Measurements from ENCODE around the gene C1orf159. TPM values are rescaled to one million over a fixed set of nuclear protein-coding genes. Genes with fewer than 3 reads are reported as not detected.
A peak's percentile ranks its signal among the peaks of the same experiment; 100 is the strongest.

C1orf159 gene
- total and polyA plus RNA-seq, 9 of the 15 experiments (the other 6 are each of a cell fraction or from before 2014, with no cell fraction given) = 0.28 to 54.9 (median 10.6) TPM

DNA sequence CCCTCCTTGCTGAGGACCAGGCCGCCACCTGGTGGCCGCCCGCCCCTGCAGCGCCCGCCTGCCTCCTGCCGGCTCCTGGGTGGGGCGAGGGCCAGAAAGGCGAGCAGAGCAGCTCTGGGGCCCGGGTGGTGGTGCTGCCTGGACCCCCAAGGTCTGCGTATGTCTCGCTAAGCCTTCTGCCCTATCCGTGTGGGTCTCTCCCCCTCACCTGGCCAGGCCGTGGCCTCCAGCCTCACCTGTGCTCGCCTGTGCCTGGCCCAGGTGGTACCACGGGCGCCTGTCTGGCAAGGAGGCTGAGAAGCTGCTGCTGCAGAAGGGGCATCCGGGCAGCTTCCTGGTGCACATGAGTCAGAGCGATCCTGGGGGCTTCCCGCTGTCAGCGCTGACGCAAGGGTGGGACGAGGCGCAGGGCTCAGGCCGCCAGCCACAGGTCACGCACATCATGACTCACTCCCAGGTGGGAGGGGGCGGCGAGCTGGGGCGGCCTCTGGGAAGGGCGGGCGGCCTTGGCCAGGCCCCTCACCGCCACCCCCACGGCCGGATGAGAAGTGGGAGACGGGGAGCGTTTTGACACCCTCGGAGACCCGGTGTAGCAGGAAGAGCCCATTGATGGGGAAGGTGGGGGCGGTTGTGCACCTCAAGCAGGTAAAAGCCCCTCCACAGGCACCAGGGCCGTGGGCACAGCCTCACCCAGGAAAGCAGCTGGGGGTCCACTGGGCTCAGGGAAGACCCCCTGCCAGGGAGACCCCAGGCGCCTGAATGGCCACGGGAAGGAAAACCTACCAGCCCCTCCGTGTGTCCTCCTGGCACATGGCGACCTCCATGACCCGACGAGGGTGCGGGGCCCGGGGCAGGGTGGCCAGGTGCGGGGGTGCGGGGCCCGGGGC is 51.7 kb downstream of the C1orf159 start (continued):
- TF ChIP-seq, protein P1, sequence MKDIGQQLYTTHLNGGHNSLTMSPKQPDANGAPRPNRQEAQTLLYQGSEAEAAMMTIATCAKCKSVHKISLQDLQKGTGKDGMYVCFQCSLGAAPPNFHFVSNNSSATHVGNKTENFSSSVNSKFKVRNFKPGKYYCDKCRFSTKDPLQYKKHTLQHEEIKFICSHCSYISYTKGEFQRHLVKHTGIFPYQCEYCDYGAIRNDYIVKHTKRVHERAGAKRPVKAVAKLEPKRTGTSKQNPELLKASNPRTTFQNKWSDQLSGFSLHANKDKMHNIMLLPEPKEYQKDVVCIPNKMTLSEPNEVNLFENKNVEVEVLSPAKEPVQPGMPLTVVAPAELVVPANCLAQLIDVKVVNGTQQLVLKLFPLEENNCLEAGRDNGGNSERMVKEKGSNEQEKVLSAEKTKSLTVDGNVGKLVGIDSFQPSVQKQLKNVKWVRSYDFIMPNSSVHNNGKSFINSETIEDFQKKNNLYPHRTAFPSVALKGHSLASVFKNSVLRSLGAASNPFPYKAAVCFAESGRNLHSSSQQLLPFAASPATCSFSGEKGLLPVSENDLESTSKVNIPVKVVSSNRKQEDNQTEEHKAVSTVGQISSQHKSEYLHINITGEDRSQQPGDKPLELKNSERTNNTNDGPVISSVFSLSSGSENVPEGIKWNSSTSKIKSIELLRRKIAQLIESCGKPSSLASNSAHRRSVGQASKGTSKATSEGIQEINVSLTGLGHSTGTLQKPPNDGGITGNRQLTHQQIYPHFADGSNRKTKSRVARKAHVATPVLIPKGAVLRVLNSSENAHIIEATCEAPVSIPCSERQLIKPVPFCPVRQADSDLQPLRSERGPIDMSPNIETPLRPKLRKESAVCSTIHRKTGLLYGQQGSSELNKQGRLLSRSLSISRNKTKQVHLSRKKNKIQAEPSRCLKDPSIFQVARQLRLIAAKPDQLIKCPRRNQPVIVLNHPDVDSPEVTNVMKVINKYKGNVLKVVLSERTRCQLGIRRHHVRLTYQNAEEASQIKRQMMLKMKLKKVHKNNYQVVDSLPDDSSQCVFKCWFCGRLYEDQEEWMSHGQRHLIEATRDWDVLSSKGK (CRISPR knock-in tag; IDR thresholded peaks at IDR 0.05) = no peak
- TF ChIP-seq, protein P2, sequence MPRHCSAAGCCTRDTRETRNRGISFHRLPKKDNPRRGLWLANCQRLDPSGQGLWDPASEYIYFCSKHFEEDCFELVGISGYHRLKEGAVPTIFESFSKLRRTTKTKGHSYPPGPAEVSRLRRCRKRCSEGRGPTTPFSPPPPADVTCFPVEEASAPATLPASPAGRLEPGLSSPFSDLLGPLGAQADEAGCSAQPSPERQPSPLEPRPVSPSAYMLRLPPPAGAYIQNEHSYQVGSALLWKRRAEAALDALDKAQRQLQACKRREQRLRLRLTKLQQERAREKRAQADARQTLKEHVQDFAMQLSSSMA (CRISPR knock-in tag; IDR thresholded peaks at IDR 0.05) = no peak
- TF ChIP-seq KLF1 (tag; IDR thresholded peaks at IDR 0.05) (peak; percentile 49; the same call in 1 of the 2 replicates), JUN (IDR thresholded peaks at IDR 0.05; ENCODE audit: borderline replicate concordance, low read depth, low read length) (peak; percentile 99), JUN (CRISPR knock-in tag; IDR thresholded peaks at IDR 0.05; ENCODE audit: borderline replicate concordance) (peak; percentile 92; the same call in 1 of the 2 replicates), KAT8 (IDR thresholded peaks at IDR 0.05; ENCODE audit: low read depth) (no peak), SMC3 (conservative IDR thresholded peaks at IDR 0.05; ENCODE audit: insufficient read depth, low read depth, low read length) (peak; percentile 96), MTA3 (IDR thresholded peaks at IDR 0.05; ENCODE audit: borderline replicate concordance) (peak; percentile 95), CHCHD3 (CRISPR knock-in tag; IDR thresholded peaks at IDR 0.05) (no peak), TOE1 (IDR thresholded peaks at IDR 0.05; ENCODE audit: borderline replicate concordance) (peak; percentile 82; the same call in 1 of the 2 replicates), TOE1 (CRISPR knock-in tag; IDR thresholded peaks at IDR 0.05; ENCODE audit: borderline replicate concordance, low read depth) (no peak), CCNT2 (IDR thresholded peaks at IDR 0.05; ENCODE audit: borderline replicate concordance, extremely low read depth, insufficient read length, low read depth, low read length) (peak; percentile 77)
- TF ChIP-seq, protein P3, sequence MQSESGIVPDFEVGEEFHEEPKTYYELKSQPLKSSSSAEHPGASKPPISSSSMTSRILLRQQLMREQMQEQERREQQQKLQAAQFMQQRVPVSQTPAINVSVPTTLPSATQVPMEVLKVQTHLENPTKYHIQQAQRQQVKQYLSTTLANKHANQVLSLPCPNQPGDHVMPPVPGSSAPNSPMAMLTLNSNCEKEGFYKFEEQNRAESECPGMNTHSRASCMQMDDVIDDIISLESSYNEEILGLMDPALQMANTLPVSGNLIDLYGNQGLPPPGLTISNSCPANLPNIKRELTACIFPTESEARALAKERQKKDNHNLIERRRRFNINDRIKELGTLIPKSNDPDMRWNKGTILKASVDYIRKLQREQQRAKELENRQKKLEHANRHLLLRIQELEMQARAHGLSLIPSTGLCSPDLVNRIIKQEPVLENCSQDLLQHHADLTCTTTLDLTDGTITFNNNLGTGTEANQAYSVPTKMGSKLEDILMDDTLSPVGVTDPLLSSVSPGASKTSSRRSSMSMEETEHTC (IDR thresholded peaks at IDR 0.05) = peak; percentile 96
- TF ChIP-seq, protein P4, sequence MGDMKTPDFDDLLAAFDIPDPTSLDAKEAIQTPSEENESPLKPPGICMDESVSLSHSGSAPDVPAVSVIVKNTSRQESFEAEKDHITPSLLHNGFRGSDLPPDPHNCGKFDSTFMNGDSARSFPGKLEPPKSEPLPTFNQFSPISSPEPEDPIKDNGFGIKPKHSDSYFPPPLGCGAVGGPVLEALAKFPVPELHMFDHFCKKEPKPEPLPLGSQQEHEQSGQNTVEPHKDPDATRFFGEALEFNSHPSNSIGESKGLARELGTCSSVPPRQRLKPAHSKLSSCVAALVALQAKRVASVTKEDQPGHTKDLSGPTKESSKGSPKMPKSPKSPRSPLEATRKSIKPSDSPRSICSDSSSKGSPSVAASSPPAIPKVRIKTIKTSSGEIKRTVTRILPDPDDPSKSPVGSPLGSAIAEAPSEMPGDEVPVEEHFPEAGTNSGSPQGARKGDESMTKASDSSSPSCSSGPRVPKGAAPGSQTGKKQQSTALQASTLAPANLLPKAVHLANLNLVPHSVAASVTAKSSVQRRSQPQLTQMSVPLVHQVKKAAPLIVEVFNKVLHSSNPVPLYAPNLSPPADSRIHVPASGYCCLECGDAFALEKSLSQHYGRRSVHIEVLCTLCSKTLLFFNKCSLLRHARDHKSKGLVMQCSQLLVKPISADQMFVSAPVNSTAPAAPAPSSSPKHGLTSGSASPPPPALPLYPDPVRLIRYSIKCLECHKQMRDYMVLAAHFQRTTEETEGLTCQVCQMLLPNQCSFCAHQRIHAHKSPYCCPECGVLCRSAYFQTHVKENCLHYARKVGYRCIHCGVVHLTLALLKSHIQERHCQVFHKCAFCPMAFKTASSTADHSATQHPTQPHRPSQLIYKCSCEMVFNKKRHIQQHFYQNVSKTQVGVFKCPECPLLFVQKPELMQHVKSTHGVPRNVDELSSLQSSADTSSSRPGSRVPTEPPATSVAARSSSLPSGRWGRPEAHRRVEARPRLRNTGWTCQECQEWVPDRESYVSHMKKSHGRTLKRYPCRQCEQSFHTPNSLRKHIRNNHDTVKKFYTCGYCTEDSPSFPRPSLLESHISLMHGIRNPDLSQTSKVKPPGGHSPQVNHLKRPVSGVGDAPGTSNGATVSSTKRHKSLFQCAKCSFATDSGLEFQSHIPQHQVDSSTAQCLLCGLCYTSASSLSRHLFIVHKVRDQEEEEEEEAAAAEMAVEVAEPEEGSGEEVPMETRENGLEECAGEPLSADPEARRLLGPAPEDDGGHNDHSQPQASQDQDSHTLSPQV (IDR thresholded peaks at IDR 0.05) = no peak
